Kidney (tissue), 14 donors: Measurements from ENCODE around the gene TMEM255B. TPM values are rescaled to one million over a fixed set of nuclear protein-coding genes. Genes with fewer than 3 reads are reported as not detected.

Experiments used
- DNase-seq, 5 donors: peaks; one replicate each; pipeline ENCODE4 v3.0.0-alpha.2; 2013 to 2020
- FAIRE-seq: peaks from 2 replicates; lab custom pipeline; 2012; peaks lifted over from hg19 to GRCh38; lab: Jason Lieb, UNC
- H3K27ac ChIP-seq, 2 donors: one replicate each; pipeline ENCODE4 v1.7.0; 2013; ENCODE audit warnings: low read depth in 2 of 2, low read length in 2 of 2, inconsistent platforms in 1 of 2
- H3K27me3 ChIP-seq: one replicate; pipeline ENCODE4 v1.7.1; 2013; ENCODE audit warnings: low read length, inconsistent platforms; ENCODE audit not compliant: control insufficient read depth, insufficient read depth
- H3K36me3 ChIP-seq, 3 donors: one replicate each; pipeline versions ENCODE4 v1.7.0 to v1.7.1; 2013; ENCODE audit warnings: low read length in 3 of 3, control low read depth in 1 of 3, inconsistent platforms in 1 of 3; ENCODE audit not compliant: insufficient read depth in 3 of 3, control insufficient read depth in 2 of 3
- H3K4me1 ChIP-seq, 3 donors: one replicate each; pipeline versions ENCODE4 v1.7.0 to v1.7.1; 2013; ENCODE audit warnings: low read length in 3 of 3, inconsistent platforms in 1 of 3, low read depth in 1 of 3; ENCODE audit not compliant: control insufficient read depth in 2 of 3, insufficient read depth in 2 of 3
- H3K4me3 ChIP-seq, 3 donors: one replicate each; pipeline versions ENCODE4 v1.7.0 to v1.8.1; 2013; ENCODE audit warnings: low read length in 3 of 3, control low read depth in 1 of 3, inconsistent platforms in 1 of 3
- H3K9ac ChIP-seq, 3 donors: one replicate each; pipeline versions ENCODE4 v1.7.0 to v1.7.1; 2013; ENCODE audit warnings: low read length in 3 of 3, control low read depth in 1 of 3, inconsistent platforms in 1 of 3
- H3K9me3 ChIP-seq, 3 donors: one replicate each; pipeline versions ENCODE4 v1.7.0 to v1.7.1; 2013; ENCODE audit warnings: low read length in 3 of 3, control low read depth in 1 of 3, inconsistent platforms in 1 of 3; ENCODE audit not compliant: control insufficient read depth in 2 of 3, insufficient read depth in 1 of 3
- CTCF ChIP-seq: IDR thresholded peaks from 3 replicates; pipeline ENCODE4 v1.5.1; 2012; ENCODE audit warnings: mild to moderate bottlenecking, moderate library complexity, borderline replicate concordance; ENCODE audit not compliant: insufficient read depth; ENCODE audit errors: extremely low read depth
- intact Hi-C: fragments of 100-400 bp; cut with DNase I; formaldehyde crosslinking; loops from one replicate; pipeline ENCODE4 v1.11.1; 2022
- polyA plus RNA-seq: library from polyadenylated mRNA; stranded (reverse); fragments of 350-450 nt; fragmentation: Illumina TruSeq; extraction: RNeasy Lipid Tissue Mini Kit (QIAGEN cat#74804); gene quantifications from one replicate; pipeline ENCODE4 v1.2.3, GENCODE V29; 2014; ENCODE audit warnings: low read depth, low replicate concordance; ENCODE audit not compliant: insufficient read depth
- total RNA-seq: library from RNA; stranded (reverse); fragmentation: NEBNext Ultra II Directional; extraction: Animal tissue kit (Norgen Biotek cat#: 25700); gene quantifications from one replicate; pipeline ENCODE4 v1.2.1, GENCODE V29; 2021
- donor health status: control.
- donor health status: control.
- donor health status: control.
- donor health status: control.
- donor health status: control.
- donor health status: DM: yes; HTN: yes; CAD: no.
- donor health status: Normal renal cell carcinoma (clear cell type).

TMEM255B gene
- total and polyA plus RNA-seq, 2 donors from 2014 or later: 11.9 to 29.3 TPM

GRCh38 chr13:113806104-113806471 lies 47.1 kb downstream of the TMEM255B start:
- Histone ChIP-seq H3K27ac (no peak overlapping the region), H3K27me3 (no peaks in the 10 kb centered on the region), H3K36me3 (no peaks in the 10 kb centered on the region), H3K9ac (no peak overlapping the region), H3K4me3 (no peak overlapping the region), H3K4me1 (no peaks in the 10 kb centered on the region), H3K9me3 (peaks cover 0 to 9% (median 0%) of the 10 kb centered on the region in 3 donors)
- TF ChIP-seq CTCF: no peak
- intact Hi-C loops: no loop called here
- FAIRE-seq: no peak
- peak in 1 of 5 donors; percentile 48 for DNase-seq

DNA sequence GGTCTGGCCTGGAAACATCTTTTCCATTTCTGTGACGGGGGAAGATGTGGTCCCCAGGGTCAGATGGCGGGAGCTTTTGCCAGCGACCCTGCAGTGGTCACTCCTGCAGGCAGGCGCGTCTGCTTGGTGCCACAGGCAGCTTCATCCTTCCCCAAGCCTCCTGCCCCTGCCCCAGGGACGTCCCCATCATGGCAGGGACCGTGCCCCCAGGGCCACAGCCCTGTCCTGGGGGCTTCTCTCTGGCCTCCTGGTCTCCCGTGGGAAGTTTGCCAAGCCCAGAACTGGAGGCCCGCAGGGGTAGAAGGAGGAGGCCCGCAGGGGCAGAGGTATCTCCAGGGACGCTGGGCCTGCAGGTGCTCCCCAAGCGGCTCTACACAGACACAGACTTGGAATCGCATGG lies 47.5 kb downstream of the TMEM255B start:
- DNase-seq (peak in 1 of 5 donors; percentile 60), FAIRE-seq (no peak)
- no peak overlapping the region for H3K27ac ChIP-seq
- H3K4me1 ChIP-seq: no peaks in the 10 kb centered on the region
- H3K4me3 ChIP-seq: no peak overlapping the region
- TF ChIP-seq CTCF: no peak
- no peaks in the 10 kb centered on the region for H3K27me3 ChIP-seq
- no peak overlapping the region for H3K9ac ChIP-seq
- H3K9me3 ChIP-seq: peaks cover 0 to 9% (median 0%) of the 10 kb centered on the region in 3 donors
- H3K36me3 ChIP-seq: no peaks in the 10 kb centered on the region
- intact Hi-C loops: no loop called here

DNA sequence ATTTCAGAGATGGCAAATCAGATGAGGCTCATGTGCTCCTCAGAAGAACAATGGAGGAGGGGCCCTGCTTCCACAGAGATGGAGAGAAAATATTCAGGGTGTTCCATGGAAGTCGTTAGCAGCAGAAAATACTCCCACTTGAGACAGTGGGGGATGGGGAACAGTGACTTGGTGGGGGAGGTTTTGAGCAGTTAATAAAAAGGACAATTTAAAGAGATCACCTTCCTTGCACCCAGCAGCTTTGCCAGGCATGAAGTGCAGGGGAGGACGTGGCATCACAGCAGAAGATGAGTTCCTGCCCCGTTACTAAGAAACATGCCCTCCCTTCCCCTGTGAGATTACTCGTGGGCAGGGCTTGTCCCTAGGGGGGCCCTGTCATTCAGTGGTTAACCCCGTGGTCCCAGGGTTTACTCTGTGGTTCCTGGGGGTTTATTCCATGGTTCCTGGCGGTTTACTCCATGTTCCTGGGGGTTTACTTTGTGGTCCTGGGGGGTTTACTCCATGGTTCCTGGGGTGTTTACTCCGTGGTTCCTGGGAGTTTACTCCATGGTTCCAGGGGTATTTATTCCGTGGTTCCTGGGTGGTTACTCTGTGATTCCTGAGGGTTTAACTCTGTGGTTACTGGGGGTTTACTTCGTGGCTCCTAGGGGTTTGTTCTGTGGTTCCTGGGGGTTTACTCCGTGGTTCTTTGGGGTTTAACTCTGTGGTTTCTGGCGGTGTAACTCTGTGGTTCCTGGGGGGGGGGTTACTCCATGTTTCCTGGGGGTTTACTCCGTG lies 49.2 kb downstream of the TMEM255B start:
- FAIRE-seq: no peak
- intact Hi-C loops: no loop called here

More for the DNA sequence above, 49.2 kb downstream of the TMEM255B start:
- no peak for TF ChIP-seq CTCF
- no peak overlapping the region for H3K9ac ChIP-seq
- H3K36me3 ChIP-seq: no peaks in the 10 kb centered on the region
- DNase-seq: no peak
- no peak overlapping the region for H3K27ac ChIP-seq
- peaks cover 0 to 9% (median 0%) of the 10 kb centered on the region in 3 donors for H3K9me3 ChIP-seq
- H3K4me1 ChIP-seq: no peaks in the 10 kb centered on the region
- H3K4me3 ChIP-seq: no peak overlapping the region
- no peaks in the 10 kb centered on the region for H3K27me3 ChIP-seq
